NCI-H2227 treated with DMSO at 0.1 percent for 48 hours (cell line): ENCODE measurements around the gene ORC1.
"Not testable (repeated sequence)": the region's sequence is repeated elsewhere in the genome, so short reads cannot be mapped to it uniquely, and the experiment has no call there.

Source experiments
- DNase-seq: peaks from one replicate; lab custom pipeline; 2025; lab: John Stamatoyannopoulos, UW

The ORC1 gene

DNA sequence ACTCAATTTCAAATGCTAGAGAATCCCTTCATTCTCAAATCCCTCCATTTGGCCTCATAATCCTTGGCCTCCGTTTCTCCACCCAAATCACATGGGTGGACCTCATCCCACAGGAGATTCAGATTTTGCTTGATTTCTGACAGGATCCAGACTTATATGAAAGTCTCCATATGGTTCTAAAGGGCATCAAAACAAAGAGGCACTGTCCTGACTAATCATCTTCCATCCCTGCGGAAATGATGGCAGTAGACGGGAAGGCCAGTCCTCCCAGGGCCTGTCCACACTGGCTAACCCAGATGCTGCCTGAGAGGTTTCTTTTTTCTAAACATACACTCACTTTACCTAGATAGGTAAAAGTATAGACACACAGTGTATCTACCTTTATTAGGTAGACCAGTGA, 18.8 kb downstream of the ORC1 start:
- no peak for DNase-seq

DNA sequence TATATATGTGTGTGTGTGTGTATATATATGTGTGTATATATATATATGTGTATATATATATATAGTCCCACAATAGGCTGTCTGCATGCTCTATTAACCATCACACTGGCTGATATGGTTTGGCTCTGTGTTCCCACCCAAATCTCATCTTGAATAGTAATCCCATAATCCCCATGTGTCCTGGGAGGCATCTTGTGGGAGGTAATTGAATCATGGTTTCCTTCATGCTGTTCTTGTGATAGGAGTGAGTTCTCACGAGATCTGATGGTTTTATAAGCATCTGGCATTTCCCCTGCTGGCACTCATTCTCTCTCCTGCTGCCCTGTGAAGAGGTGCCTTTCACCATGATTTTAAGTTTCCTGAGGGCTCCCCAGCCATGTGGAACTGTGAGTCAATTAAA, 34.4 kb downstream of the ORC1 start:
- not testable (repeated sequence) for DNase-seq

GRCh38 chr1:52368383-52369172, 35.6 kb downstream of the ORC1 start:
- DNase-seq: peak; percentile 32

DNA sequence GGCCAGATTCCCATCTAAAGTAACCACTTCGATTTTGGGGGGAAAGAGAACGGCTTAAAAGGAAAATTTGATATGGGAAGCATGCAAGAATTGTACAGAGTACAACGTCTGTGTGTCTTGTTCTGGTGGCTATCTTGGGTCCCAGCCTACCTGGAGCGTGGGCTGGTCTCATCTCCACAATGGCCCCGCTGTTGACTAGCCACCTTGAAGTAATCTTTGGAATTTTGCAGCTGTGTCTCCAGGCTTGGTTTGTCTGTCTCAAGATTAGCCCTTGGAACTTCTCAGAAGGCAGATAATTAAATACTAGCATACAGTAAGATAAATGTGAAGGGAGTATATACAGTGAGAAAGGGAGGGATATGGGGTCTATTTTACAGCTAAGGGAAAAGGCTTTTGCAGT, 37.0 kb downstream of the ORC1 start:
- no peak for DNase-seq

- no peak for DNase-seq
Observed at GRCh38 chr1:52366517-52366827, 37.8 kb downstream of the ORC1 start.

GRCh38 chr1:52365746-52366516, 38.3 kb downstream of the ORC1 start, which contains the start of gene CC2D1B:
TSS of gene CC2D1B (minus strand) at chr1:52366205. CDS start at chr1:52364620, 1,585 bp downstream.
- DNase-seq: peak; percentile 99

DNA sequence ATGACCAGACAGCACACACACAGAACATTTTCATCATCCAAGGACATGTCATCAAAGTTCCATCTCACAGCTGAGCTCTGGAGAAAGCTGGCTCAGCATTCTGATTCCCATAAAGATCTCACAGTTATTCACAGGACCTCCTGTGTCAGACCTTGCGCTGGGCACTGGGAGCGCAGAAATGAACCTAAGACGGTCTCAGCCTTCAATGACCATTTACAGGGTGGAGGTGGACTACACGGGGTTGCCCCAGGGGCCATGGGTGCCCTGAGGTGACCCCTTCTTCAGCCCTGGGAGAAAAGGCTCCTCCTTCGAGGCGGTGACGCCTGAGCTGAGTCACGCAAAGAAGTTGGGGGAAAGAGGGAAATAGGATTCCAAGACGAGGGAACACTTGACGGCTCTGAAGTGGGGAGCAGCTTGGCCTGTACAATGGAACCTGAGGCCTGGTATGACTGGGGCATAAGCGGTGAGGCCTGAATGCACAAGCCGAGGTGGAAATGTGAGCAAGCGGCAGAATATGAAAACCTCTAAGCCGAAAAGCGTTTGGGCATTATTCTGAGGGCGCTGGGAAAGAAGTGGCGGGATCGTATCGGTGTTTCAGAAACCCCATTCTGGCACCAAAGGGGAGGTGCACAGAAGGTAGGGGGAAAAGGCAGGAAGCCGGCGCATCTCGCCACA, 39.0 kb downstream of the ORC1 start:
- no peak for DNase-seq

GRCh38 chr1:52364235-52364839, 39.9 kb downstream of the ORC1 start:
- DNase-seq: no peak

DNA sequence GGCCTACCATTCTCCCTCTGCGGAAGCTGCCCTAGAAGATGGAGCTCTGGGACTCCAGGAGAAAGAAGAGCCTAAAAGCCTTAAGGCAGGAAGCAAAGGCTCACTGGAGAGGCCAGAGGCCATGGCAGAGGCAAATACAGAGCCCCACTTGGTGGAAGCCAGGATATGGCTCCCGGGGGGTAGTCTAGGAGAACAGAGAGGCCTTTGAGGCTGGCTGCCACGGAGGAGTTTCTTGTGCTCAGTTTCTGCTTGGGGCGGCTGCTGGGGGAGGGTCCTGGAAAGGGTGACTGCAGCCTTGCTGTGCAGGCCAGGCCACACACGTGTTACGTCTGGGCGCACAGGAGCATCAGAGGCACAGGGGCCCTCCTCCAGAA, 43.6 kb downstream of the ORC1 start:
- DNase-seq: no peak

- DNase-seq: no peak
Observed at GRCh38 chr1:52359676-52360594, 44.3 kb downstream of the ORC1 start.

DNA sequence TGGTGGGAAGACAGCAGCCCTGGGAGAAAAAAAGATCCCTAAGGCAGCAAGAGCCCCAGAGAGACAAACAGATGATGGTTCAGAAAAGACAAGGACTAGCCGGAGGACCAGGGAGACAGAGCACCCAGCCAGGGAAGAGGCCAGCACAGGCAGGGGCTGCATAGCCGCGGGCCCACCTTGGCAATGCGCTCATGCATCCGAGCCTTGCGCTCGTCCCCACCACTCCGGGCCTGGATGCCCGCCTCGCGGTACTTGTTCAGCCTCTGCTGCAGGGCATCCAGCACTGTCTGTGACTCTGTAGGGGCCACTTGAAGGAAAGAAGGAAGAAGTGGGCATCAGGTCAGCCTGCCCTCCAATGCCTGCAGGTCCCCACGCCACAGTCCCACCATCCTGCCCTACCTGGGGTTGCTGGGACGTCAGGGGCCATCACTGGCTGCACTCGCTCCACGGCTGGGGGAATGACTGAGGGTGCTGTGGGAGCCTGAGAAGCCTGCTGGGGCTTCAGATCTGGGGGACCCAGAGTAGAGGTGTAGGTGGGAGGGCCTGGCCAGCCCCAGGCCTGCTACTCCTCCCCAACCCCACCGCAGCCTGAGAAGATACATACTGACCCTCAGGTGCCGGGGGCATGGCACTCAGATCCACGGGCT, 45.2 kb downstream of the ORC1 start:
- no peak for DNase-seq

GRCh38 chr1:52357397-52357796, 46.8 kb downstream of the ORC1 start:
- no peak for DNase-seq

DNA sequence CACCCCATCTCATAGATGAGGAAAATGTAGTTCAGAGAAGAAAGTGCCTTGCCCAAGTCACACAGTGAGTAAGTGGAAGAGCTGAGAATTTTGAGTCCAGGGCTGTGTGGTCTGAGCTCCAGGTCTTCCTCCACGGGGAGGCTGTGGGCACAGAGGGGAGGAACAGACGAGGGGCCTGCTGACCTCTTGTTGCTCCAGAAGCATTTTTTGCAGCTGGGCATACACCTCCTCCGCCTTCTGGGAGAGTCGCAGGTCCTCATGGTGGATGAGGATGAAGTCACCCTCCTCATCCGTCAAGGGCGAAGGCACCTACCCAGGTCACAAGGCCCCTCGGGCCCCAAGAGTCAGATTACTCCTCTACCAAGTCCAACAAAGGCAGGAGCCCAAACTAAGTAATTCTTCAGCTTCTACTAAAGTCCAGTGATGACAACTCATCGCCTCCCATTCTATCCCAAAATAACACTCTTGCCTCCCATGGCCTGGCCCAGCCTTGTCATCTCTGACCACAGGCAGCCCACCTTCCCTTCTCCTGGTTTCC, 47.3 kb downstream of the ORC1 start:
- DNase-seq: no peak

DNA sequence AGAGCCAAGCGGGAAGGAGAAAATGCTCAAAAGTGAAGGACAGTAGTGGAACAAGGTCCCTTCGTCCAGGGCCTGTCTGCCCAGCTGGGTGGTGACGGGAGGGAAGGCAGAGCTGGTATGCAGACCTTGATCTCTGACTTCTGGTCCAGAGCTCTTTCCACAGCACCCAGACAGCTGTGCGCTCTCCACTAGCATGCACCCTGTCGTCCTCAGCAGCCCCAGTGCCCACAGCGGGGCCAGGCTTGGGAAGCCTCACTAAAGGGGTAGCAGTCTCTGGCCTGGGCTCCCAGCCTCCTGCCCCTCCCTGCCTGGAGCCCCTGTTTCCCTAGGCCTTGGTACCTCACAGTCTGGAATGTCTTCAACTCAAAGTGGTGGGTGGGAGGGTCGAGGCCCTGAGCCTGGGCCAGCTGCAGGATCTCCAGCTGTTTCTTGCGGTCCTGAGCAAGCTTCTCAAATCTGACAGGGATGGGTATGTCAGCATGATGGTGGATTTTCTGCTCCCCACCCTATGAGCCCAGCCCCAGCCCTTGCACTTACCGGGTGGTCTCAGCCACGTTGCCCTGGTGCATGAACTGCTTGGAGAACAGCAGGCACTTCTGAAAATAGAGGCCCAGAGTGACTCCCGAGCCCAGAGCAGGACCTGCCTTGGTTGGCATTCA, 48.2 kb downstream of the ORC1 start:
- no peak for DNase-seq

- DNase-seq: no peak
Observed at GRCh38 chr1:52355436-52355835, 48.8 kb downstream of the ORC1 start.

DNA sequence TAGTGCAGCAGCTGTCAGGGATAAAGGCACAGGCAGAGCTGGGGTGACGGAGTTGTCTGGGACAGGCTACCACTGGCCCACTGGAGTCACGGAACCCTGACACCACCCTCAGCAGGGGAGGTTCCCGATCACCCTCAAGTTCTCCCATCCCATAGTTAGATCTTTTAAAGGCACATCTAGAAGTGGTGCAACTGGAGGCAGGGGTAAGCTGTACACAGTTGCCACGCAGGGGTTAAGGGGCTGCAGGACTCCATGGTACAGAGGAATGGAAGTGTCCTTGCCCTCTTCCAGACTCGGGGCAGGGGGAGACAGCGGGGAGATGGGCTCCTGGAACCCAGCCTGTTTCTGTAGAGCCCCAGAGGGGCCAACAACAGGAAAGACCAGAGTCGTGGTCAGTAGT, 51.5 kb downstream of the ORC1 start:
- DNase-seq: no peak

GRCh38 chr1:52348704-52349300, 55.4 kb downstream of the ORC1 start:
- no peak for DNase-seq

DNA sequence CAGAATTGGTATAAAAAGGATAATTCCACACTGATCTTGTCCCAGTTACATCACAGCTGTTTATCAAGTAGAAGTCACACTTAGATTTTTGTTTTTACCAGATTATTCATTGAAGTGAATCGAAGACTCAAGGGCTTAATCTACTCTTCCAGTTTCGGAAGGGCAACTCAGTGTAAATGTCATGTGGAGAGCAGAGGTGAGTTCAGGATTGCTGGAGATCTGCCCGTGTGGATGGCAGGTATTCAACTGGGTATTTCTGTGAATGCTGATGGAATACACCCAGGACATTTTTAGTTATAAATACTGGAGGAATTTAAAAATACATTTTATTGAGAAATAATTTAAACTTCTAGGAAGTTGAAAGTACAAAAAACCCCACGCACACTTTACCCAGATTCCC, 57.6 kb downstream of the ORC1 start:
- DNase-seq: no peak

DNA sequence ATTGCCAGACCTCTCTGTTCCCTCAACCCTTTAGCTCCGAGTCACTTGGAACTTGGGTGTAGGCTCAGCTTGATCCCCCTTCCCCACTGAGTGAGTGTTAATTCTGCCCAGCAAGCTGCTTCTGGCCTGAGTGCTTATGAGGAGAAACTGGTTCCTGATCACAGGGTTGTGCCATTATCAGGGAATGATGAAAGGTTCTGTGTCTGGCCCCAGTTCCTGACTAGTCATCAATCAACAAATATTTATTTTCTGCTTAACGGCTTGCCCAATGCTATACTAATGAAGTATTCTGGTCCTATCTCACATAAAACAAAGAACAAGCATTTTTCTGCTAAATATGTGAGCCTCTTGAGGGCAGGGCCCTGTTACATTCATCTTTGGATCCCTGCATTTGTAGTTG, 59.0 kb downstream of the ORC1 start:
- DNase-seq: no peak

DNA sequence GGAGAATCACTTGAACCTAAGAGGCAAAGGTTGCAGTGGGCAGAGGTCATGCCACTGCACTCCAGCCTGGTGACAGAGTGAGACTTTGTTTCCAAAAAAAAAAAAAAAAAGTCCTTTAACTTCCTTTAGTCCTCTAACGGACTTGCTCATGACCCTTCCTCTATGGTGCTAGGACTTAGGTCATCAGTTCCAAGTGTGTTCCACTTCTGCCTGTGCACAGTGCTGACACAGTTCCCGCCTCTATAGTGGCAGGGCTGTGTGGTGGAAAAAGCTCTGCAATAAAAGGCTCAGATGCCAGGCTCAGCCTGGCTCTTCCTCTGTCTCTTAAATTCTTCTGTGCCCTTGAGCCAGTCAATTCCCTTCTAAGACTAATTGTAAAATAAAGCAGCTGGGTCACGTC, 60.2 kb downstream of the ORC1 start:
- no peak for DNase-seq
